HL-60 (cell line): ENCODE measurements around the gene PTPRM.

ENCODE experiments used
- DNase-seq, 2 experiments: peaks; one replicate each; pipeline ENCODE4 v3.0.0-alpha.2; 2010 to 2020; ENCODE audit warnings: low read depth in 1 of 2, low spot score in 1 of 2
- H3K27ac ChIP-seq: fragments of 250-450 bp; sonication (Bioruptor Pico); replicated peaks from 2 replicates; pipeline ENCODE4 v1.5.1; 2020; ENCODE audit warnings: mild to moderate bottlenecking, moderate library complexity
- H3K27me3 ChIP-seq: fragments of 250-450 bp; sonication (Bioruptor Pico); 2 replicates; pipeline ENCODE4 v1.5.1; 2021; ENCODE audit warnings: mild to moderate bottlenecking, moderate library complexity; ENCODE audit not compliant: insufficient read depth, poor library complexity, severe bottlenecking
- H3K4me3 ChIP-seq: replicated peaks from 2 replicates; pipeline ENCODE4 v1.5.1; 2011; ENCODE audit warnings: mild to moderate bottlenecking, control low read depth, low read length; ENCODE audit not compliant: insufficient read depth
- CTCF ChIP-seq: IDR thresholded peaks from one replicate; pipeline ENCODE4 v1.5.1; 2011; ENCODE audit warnings: low read length, control low read depth, inconsistent platforms; ENCODE audit not compliant: insufficient read depth
- GABPA ChIP-seq: IDR thresholded peaks from 2 replicates; pipeline ENCODE4 v1.6.1; 2012; ENCODE audit warnings: low read depth
- POLR2AphosphoS5 ChIP-seq: IDR thresholded peaks from 2 replicates; pipeline ENCODE4 v1.6.1; 2012; ENCODE audit warnings: low read depth
- REST ChIP-seq: IDR thresholded peaks from 2 replicates; pipeline ENCODE4 v1.6.1; 2012; ENCODE audit warnings: low read depth; ENCODE audit not compliant: insufficient replicate concordance
- SPI1 ChIP-seq: IDR thresholded peaks from 2 replicates; pipeline ENCODE4 v1.6.1; 2012; ENCODE audit warnings: low read depth, mild to moderate bottlenecking, borderline replicate concordance

Gene PTPRM

DNA sequence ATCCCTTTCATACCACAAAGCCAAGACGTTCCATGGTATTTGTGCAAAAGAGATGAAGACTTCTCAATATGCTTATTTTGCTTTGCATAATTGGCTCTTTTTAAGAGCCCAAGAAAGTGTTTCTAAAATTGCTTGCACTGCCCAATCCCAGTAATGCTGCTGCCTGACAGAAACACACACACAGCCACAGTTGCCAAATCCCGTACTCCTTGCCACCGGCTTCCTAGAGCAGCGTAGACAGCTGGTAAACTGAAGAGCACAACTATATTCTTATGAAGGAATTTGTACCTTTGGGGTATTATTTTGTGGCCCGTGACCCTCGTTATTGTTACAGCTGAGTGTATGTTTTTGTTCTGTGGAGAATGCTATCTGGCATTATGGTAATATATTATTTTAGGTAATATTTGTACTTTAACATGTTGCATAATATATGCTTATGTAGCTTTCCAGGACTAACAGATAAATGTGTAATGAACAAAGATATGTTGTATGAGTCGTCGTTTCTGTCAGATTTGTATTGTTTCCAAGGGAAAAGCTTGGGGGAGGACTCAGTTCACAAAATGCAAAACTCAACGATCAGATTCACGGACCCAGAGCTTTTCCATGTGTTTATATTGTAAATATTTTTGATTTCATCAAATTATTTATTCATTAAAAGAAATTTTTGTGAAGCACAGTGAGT is 839.2 kb downstream of the PTPRM start:
- DNase-seq, result no peak
- Histone ChIP-seq H3K27me3 (no peaks in the 10 kb centered on the region), H3K27ac (no peak overlapping the region), H3K4me3 (no peak overlapping the region)
- no peak for TF ChIP-seq CTCF
- no peak for TF ChIP-seq GABPA

- Histone ChIP-seq H3K4me3 (no peak overlapping the region), H3K27ac (no peak overlapping the region), H3K27me3 (no peaks in the 10 kb centered on the region)
- TF ChIP-seq POLR2AphosphoS5 (no peak), GABPA (no peak), CTCF (no peak), SPI1 (no peak), REST (no peak)
- no peak for DNase-seq
Observed at GRCh38 chr18:8406868-8407250, 839.7 kb downstream of the PTPRM start.

DNA sequence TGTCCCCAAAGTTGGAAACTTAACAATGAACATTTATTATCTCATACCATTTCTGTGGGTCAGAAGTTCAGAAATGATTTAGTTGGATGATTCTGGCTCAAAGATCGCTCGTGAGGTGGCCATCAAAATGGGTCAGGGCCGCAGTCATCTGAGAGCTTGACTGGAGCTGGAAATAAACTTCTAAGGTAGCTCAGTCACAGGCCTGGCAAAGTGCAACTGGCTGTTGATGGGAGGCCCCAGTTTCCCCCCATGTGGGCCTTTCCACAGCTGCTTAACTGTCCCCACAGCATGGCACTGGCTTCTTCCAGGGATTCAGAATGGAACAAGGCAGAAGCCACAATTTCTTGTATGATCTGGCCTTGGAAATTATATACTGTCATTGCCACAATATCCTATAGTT is 842.0 kb downstream of the PTPRM start:
- no peak overlapping the region for H3K27ac ChIP-seq
- DNase-seq, result no peak
- TF ChIP-seq POLR2AphosphoS5 (no peak), REST (no peak), SPI1 (no peak), GABPA (no peak), CTCF (no peak)
- no peaks in the 10 kb centered on the region for H3K27me3 ChIP-seq
- no peak overlapping the region for H3K4me3 ChIP-seq

GRCh38 chr18:8411492-8411891 is 844.4 kb downstream of the PTPRM start:
- TF ChIP-seq REST (no peak), SPI1 (no peak), POLR2AphosphoS5 (no peak), CTCF (no peak), GABPA (no peak)
- Histone ChIP-seq H3K27ac (no peak overlapping the region), H3K4me3 (no peak overlapping the region), H3K27me3 (no peaks in the 10 kb centered on the region)
- DNase-seq, result no peak
